Muscle of leg (tissue), 11 donors: Measurements from ENCODE around the gene OLFM1. TPM values are rescaled to one million over a fixed set of nuclear protein-coding genes. Genes with fewer than 3 reads are reported as not detected.

Source experiments
- DNase-seq: peaks from one replicate; pipeline ENCODE4 v3.0.0; 2013
- H3K27ac ChIP-seq: one replicate; pipeline ENCODE4 v1.5.1; 2013; ENCODE audit warnings: mild to moderate bottlenecking, low read length, control low read depth
- H3K27me3 ChIP-seq: one replicate; pipeline ENCODE4 v1.6.1; 2013; ENCODE audit warnings: low read length; ENCODE audit not compliant: control insufficient read depth, insufficient read depth
- H3K36me3 ChIP-seq: one replicate; pipeline ENCODE4 v1.6.1; 2013; ENCODE audit warnings: low read length; ENCODE audit not compliant: control insufficient read depth, insufficient read depth
- H3K4me1 ChIP-seq: one replicate; pipeline ENCODE4 v1.6.1; 2013; ENCODE audit warnings: low read length; ENCODE audit not compliant: control insufficient read depth, insufficient read depth
- H3K4me3 ChIP-seq: one replicate; pipeline ENCODE4 v1.5.1; 2013; ENCODE audit warnings: low read length, control low read depth
- H3K9me3 ChIP-seq: replicated peaks from 2 replicates; pipeline ENCODE4 v1.6.1; 2013; ENCODE audit warnings: low read depth, low read length; ENCODE audit not compliant: control insufficient read depth
- WGBS: methylation state at CpG from one replicate; pipeline ENCODE4 v1.1.5; 2013; ENCODE audit warnings: missing lambda C conversion rate; ENCODE audit not compliant: insufficient coverage; 5-methylcytosine and 5-hydroxymethylcytosine counted together
- polyA plus RNA-seq, 8 donors: library from polyadenylated mRNA; unstranded; fragments of 120-200 nt; gene quantifications; one replicate each; pipeline versions ENCODE4 v1.2.1 to v1.2.3, GENCODE V29; 2013; ENCODE audit warnings: inconsistent platforms in 1 of 8, low replicate concordance in 1 of 8; ENCODE audit not compliant: insufficient read length in 8 of 8, insufficient read depth in 1 of 8
- total RNA-seq: library from RNA; stranded (reverse); fragments of 120-200 nt; gene quantifications from one replicate; pipeline ENCODE4 v1.2.4, GENCODE V29; 2013

The OLFM1 gene
- total and polyA plus RNA-seq, 9 donors = 3.2 to 7.4 (median 4.7) TPM

- peaks cover 33% of the 10 kb centered on the region for H3K4me1 ChIP-seq
- no peaks in the 10 kb centered on the region for H3K36me3 ChIP-seq
- DNase-seq = no peak
- peaks cover 5% of the 10 kb centered on the region for H3K9me3 ChIP-seq
- H3K27me3 ChIP-seq = peaks cover 16% of the 10 kb centered on the region
- H3K27ac ChIP-seq = no peak overlapping the region
- 60% methylated on average over 4 of the region's 8 CpGs for WGBS
- H3K4me3 ChIP-seq = no peak overlapping the region
Measured at GRCh38 chr9:135131488-135131887, 44.0 kb downstream of the OLFM1 start.

- Histone ChIP-seq H3K4me1 (peaks cover 29% of the 10 kb centered on the region), H3K27me3 (peaks cover 16% of the 10 kb centered on the region), H3K27ac (no peak overlapping the region), H3K4me3 (no peak overlapping the region), H3K36me3 (no peaks in the 10 kb centered on the region), H3K9me3 (peaks cover 5% of the 10 kb centered on the region)
- 82% methylated on average over 11 of the region's 18 CpGs for WGBS
- DNase-seq = no peak
Measured at GRCh38 chr9:135132008-135132407, 44.5 kb downstream of the OLFM1 start.

GRCh38 chr9:135134268-135135022 lies 47.0 kb downstream of the OLFM1 start:
- peak; percentile 49 for DNase-seq
- peaks cover 8% of the 10 kb centered on the region for H3K9me3 ChIP-seq
- no peak overlapping the region for H3K4me3 ChIP-seq
- peaks cover 21% of the 10 kb centered on the region for H3K4me1 ChIP-seq
- peak overlapping the region; percentile 20 for H3K27ac ChIP-seq
- no peaks in the 10 kb centered on the region for H3K36me3 ChIP-seq
- WGBS = 21% methylated on average over 24 of the region's 28 CpGs
- H3K27me3 ChIP-seq = peaks cover 14% of the 10 kb centered on the region

GRCh38 chr9:135135171-135135928 lies 47.9 kb downstream of the OLFM1 start:
- H3K4me1 ChIP-seq = peaks cover 21% of the 10 kb centered on the region
- H3K27me3 ChIP-seq = peaks cover 14% of the 10 kb centered on the region

GRCh38 chr9:135135929-135136315 lies 48.5 kb downstream of the OLFM1 start:
- H3K36me3 ChIP-seq = no peaks in the 10 kb centered on the region
- peaks cover 14% of the 10 kb centered on the region for H3K27me3 ChIP-seq
- H3K9me3 ChIP-seq = peaks cover 8% of the 10 kb centered on the region
- 59% methylated on average over 5 of the region's 6 CpGs for WGBS
- peaks cover 21% of the 10 kb centered on the region for H3K4me1 ChIP-seq
- no peak for DNase-seq
- no peak overlapping the region for H3K27ac ChIP-seq
- no peak overlapping the region for H3K4me3 ChIP-seq

More at GRCh38 chr9:135135171-135135928, 47.9 kb downstream of the OLFM1 start:
- 83% methylated on average over 3 of the region's 13 CpGs for WGBS
- Histone ChIP-seq H3K36me3 (no peaks in the 10 kb centered on the region), H3K9me3 (peaks cover 8% of the 10 kb centered on the region), H3K27ac (no peak overlapping the region), H3K4me3 (no peak overlapping the region)
- DNase-seq = no peak

GRCh38 chr9:135136481-135136880 lies 49.0 kb downstream of the OLFM1 start:
- Histone ChIP-seq H3K4me3 (no peak overlapping the region), H3K9me3 (peaks cover 8% of the 10 kb centered on the region), H3K27ac (no peak overlapping the region), H3K27me3 (peaks cover 14% of the 10 kb centered on the region), H3K4me1 (peaks cover 21% of the 10 kb centered on the region), H3K36me3 (no peaks in the 10 kb centered on the region)
- WGBS = 23% methylated on average over 5 of the region's 9 CpGs
- DNase-seq = peak; percentile 23

GRCh38 chr9:135136991-135137832 lies 49.7 kb downstream of the OLFM1 start:
- H3K27ac ChIP-seq = no peak overlapping the region
- peaks cover 14% of the 10 kb centered on the region for H3K27me3 ChIP-seq
- H3K9me3 ChIP-seq = peaks cover 8% of the 10 kb centered on the region
- peaks cover 21% of the 10 kb centered on the region for H3K4me1 ChIP-seq
- H3K4me3 ChIP-seq = no peak overlapping the region
- peak; percentile 30 for DNase-seq
- 23% methylated on average over 16 of the region's 18 CpGs for WGBS
- H3K36me3 ChIP-seq = no peaks in the 10 kb centered on the region

GRCh38 chr9:135138078-135138855 lies 50.8 kb downstream of the OLFM1 start:
- Histone ChIP-seq H3K4me1 (peaks cover 21% of the 10 kb centered on the region), H3K27ac (no peak overlapping the region), H3K27me3 (peaks cover 9% of the 10 kb centered on the region), H3K4me3 (no peak overlapping the region), H3K36me3 (no peaks in the 10 kb centered on the region), H3K9me3 (peaks cover 8% of the 10 kb centered on the region)
- 83% methylated on average over 7 of the region's 10 CpGs for WGBS
- no peak for DNase-seq

- H3K9me3 ChIP-seq = peaks cover 8% of the 10 kb centered on the region
- no peak overlapping the region for H3K27ac ChIP-seq
- peak; percentile 42 for DNase-seq
- no peaks in the 10 kb centered on the region for H3K36me3 ChIP-seq
- H3K4me3 ChIP-seq = no peak overlapping the region
- 80% methylated on average over 1 of the region's 2 CpGs for WGBS
- H3K27me3 ChIP-seq = no peaks in the 10 kb centered on the region
- H3K4me1 ChIP-seq = peaks cover 15% of the 10 kb centered on the region
Measured at GRCh38 chr9:135139366-135139959, 52.0 kb downstream of the OLFM1 start.
